Colonic mucosa (tissue), 4 donors: Measurements from ENCODE around the gene METRN. TPM values are rescaled to one million over a fixed set of nuclear protein-coding genes. Genes with fewer than 3 reads are reported as not detected.

Source experiments
- DNase-seq: peaks from one replicate; pipeline ENCODE4 v3.0.0-alpha.2; 2020
- H3K27ac ChIP-seq: fragments of 200-600 bp; one replicate; pipeline ENCODE4 v1.8.0; 2021
- H3K27me3 ChIP-seq: fragments of 200-600 bp; one replicate; pipeline ENCODE4 v1.8.0; 2021
- H3K36me3 ChIP-seq: fragments of 200-600 bp; one replicate; pipeline ENCODE4 v1.8.0; 2021
- H3K4me1 ChIP-seq: fragments of 200-600 bp; one replicate; pipeline ENCODE4 v1.8.0; 2021; ENCODE audit warnings: mild to moderate bottlenecking
- H3K4me3 ChIP-seq: fragments of 200-600 bp; one replicate; pipeline ENCODE4 v1.8.0; 2021
- H3K9ac ChIP-seq, 2 donors: one replicate each; pipeline ENCODE4 v1.7.0; 2013; ENCODE audit warnings: control low read depth in 2 of 2, low read depth in 2 of 2, low read length in 2 of 2
- H3K9me3 ChIP-seq: fragments of 200-600 bp; one replicate; pipeline ENCODE4 v1.8.0; 2021
- intact Hi-C: fragments of 100-400 bp; cut with DNase I; formaldehyde crosslinking; loops from one replicate; pipeline ENCODE4 v1.14.1; 2022
- total RNA-seq, 2 donors: library from RNA; stranded (reverse); fragmentation: NEBNext Ultra II Directional in 1 of 2; extraction: Animal tissue kit (Norgen Biotek cat#: 25700) in 1 of 2; gene quantifications; one replicate each; pipeline ENCODE4 v1.2.1, GENCODE V29; 2021
- TF ChIP-seq, protein P1 (sequence below): fragments of 200-600 bp; IDR thresholded peaks from one replicate; pipeline ENCODE4 v1.8.0; 2022; ENCODE audit warnings: antibody characterized with exemption, mild to moderate bottlenecking
- donor health status: healthy.
- donor health status: DM: no; HTN: no; CAD: no.
- donor health status: DM: no; HTN: no; CAD: no.

Gene METRN
- total RNA-seq, 2 donors from 2014 or later: 23.3 to 50.0 TPM

DNA sequence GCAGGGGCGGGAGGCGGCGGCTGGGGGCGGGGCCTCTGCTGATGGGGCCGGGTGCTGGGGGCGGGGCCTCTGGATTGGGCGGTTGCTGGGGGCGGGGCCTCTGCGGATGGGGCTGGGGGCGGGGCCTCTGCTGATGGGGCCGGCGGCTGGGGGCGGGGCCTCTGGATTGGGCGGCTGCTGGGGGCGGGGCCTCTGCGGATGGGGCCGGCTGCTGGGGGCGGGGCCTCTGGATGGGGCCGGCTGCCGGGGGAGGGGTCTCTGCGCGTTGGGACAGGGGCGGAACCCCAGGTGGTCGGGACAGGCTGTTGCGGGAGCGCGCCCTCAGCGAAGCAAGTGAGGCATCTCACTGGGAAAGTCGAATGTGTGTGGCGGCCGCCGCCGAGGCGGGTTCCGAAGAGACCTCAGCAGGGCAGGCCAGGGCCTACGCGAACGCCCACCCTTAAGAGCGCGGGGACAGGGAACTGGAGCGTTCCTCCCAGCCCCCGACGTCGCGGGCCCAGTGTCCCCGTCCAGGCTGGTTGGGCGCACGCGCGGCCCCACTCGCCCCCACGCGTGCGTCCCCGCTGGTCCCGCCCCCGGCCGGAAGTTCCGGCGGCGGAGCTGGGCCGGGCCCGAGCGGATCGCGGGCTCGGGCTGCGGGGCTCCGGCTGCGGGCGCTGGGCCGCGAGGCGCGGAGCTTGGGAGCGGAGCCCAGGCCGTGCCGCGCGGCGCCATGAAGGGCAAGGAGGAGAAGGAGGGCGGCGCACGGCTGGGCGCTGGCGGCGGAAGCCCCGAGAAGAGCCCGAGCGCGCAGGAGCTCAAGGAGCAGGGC, 34.9 kb upstream of the METRN start, which contains the start of gene STUB1:
STUB1 (plus strand) TSS at position 597 of the 811 bp plus-strand sequence; CDS start at position 713, 116 bp downstream.
- peaks cover 41% of the 10 kb centered on the region for H3K4me1 ChIP-seq
- H3K27me3 ChIP-seq: no peaks in the 10 kb centered on the region
- H3K27ac ChIP-seq: peak within 1 kb of the TSS; percentile 90
- intact Hi-C loops: no loop called here
- DNase-seq: peak; percentile 90
- H3K36me3 ChIP-seq: peaks cover 6% of the 10 kb centered on the region
- peak within 1 kb of the TSS; percentile 71 for H3K4me3 ChIP-seq
- TF ChIP-seq, protein P1, sequence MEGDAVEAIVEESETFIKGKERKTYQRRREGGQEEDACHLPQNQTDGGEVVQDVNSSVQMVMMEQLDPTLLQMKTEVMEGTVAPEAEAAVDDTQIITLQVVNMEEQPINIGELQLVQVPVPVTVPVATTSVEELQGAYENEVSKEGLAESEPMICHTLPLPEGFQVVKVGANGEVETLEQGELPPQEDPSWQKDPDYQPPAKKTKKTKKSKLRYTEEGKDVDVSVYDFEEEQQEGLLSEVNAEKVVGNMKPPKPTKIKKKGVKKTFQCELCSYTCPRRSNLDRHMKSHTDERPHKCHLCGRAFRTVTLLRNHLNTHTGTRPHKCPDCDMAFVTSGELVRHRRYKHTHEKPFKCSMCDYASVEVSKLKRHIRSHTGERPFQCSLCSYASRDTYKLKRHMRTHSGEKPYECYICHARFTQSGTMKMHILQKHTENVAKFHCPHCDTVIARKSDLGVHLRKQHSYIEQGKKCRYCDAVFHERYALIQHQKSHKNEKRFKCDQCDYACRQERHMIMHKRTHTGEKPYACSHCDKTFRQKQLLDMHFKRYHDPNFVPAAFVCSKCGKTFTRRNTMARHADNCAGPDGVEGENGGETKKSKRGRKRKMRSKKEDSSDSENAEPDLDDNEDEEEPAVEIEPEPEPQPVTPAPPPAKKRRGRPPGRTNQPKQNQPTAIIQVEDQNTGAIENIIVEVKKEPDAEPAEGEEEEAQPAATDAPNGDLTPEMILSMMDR: no peak
- H3K9me3 ChIP-seq: no peaks in the 10 kb centered on the region
- H3K9ac ChIP-seq: peak within 1 kb of the TSS; percentile 77 to 85

DNA sequence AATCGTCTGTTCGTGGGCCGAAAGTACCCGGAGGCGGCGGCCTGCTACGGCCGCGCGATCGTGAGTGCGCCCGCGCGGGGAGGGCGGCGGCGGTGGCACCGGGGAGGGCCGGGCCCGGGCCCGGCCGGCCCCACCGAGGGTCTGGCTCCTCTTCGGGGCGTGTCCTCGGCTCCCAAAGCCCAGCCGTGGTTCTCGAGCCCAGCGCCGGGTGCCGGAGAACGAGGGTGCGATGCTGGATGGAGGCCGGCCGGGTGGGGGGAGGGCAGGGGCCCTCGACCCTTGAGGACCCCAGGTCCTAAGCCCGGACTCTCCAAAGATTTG, 34.3 kb upstream of the METRN start:
- peak overlapping the region; percentile 77 to 85 for H3K9ac ChIP-seq

DNA sequence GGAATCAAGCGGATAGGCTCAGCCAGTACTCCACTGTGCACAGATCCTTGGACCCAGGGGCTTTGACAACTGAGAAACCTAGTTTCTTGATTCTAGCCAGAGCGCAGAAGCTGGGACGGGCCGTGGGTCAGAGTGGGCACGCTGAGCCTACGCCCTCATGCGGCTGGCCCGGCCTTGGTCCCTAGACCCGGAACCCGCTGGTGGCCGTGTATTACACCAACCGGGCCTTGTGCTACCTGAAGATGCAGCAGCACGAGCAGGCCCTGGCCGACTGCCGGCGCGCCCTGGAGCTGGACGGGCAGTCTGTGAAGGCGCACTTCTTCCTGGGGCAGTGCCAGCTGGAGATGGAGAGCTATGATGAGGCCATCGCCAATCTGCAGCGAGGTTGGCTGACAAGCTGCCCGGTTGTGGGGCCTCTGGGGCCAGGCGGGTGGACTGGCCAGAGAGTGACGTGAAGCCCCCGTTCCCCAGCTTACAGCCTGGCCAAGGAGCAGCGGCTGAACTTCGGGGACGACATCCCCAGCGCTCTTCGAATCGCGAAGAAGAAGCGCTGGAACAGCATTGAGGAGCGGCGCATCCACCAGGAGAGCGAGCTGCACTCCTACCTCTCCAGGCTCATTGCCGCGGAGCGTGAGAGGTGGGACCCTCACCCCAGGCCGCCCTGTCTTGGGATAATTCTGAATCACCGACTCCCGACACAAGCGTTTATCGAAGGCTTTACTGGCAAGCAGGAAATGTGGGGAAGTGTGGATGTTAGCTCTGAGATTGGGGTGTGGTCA, 33.8 kb upstream of the METRN start:
- H3K36me3 ChIP-seq: peaks cover 6% of the 10 kb centered on the region
- H3K9ac ChIP-seq: peak overlapping the region; percentile 77 to 85
- peak overlapping the region; percentile 71 for H3K4me3 ChIP-seq
- peak; percentile 70 for DNase-seq
- no peaks in the 10 kb centered on the region for H3K27me3 ChIP-seq
- intact Hi-C loops: no loop called here
- peaks cover 38% of the 10 kb centered on the region for H3K4me1 ChIP-seq
- H3K27ac ChIP-seq: peak overlapping the region; percentile 90
- H3K9me3 ChIP-seq: no peaks in the 10 kb centered on the region
- TF ChIP-seq, protein P1: no peak

More for the DNA sequence above, 34.3 kb upstream of the METRN start:
- no peak for DNase-seq
- H3K36me3 ChIP-seq: peaks cover 6% of the 10 kb centered on the region
- intact Hi-C loops: no loop called here
- peaks cover 41% of the 10 kb centered on the region for H3K4me1 ChIP-seq
- peak overlapping the region; percentile 90 for H3K27ac ChIP-seq
- H3K27me3 ChIP-seq: no peaks in the 10 kb centered on the region
- peak overlapping the region; percentile 71 for H3K4me3 ChIP-seq
- no peaks in the 10 kb centered on the region for H3K9me3 ChIP-seq
- TF ChIP-seq, protein P1: no peak

DNA sequence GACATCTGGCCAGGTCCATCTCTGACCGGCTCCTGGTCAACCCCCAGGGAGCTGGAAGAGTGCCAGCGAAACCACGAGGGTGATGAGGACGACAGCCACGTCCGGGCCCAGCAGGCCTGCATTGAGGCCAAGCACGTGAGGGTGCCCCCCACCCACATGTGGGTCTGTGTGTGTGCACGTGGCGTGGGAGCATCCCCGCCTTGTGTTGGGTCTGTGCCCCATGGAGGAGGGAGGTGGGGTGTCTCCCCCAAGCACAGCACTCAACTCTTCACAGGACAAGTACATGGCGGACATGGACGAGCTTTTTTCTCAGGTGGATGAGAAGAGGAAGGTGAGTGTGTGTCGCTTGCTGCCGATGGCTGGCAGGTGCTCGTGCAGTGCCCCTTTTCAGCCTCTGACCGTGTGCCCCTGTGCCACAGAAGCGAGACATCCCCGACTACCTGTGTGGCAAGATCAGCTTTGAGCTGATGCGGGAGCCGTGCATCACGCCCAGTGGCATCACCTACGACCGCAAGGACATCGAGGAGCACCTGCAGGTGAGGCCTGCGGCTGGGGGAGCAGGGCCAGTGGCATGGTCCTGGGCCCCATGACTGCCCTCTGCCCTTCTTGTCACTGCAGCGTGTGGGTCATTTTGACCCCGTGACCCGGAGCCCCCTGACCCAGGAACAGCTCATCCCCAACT, 33.0 kb upstream of the METRN start:
- no peaks in the 10 kb centered on the region for H3K9me3 ChIP-seq
- TF ChIP-seq, protein P1: no peak
- H3K4me1 ChIP-seq: peaks cover 36% of the 10 kb centered on the region
- H3K9ac ChIP-seq: peak overlapping the region in 1 of 2 donors; percentile 85
- H3K27me3 ChIP-seq: no peaks in the 10 kb centered on the region
- intact Hi-C loops: no loop called here
- H3K27ac ChIP-seq: no peak overlapping the region
- no peak overlapping the region for H3K4me3 ChIP-seq
- H3K36me3 ChIP-seq: peaks cover 6% of the 10 kb centered on the region
- DNase-seq: no peak
